GM06990 (cell line): ENCODE results near the gene ITLN2.
"Not testable (repeated sequence)": the region's sequence is repeated elsewhere in the genome, so short reads cannot be mapped to it uniquely, and the experiment has no call there.

Experiments used
- DNase-seq: peaks from one replicate; pipeline ENCODE4 v3.0.0-alpha.2; 2011; ENCODE audit not compliant: insufficient read length; ENCODE audit errors: extremely low read depth
- H3K27me3 ChIP-seq: replicated peaks from 2 replicates; pipeline ENCODE4 v1.6.0; 2011; ENCODE audit warnings: low read length; ENCODE audit not compliant: control insufficient read depth, insufficient read depth
- H3K36me3 ChIP-seq: 2 replicates; pipeline ENCODE4 v1.5.1; 2011; ENCODE audit warnings: low read length; ENCODE audit not compliant: control insufficient read depth, insufficient read depth
- H3K4me3 ChIP-seq: replicated peaks from 2 replicates; pipeline ENCODE4 v1.5.1; 2011; ENCODE audit warnings: low read depth, mild to moderate bottlenecking, control low read depth, low read length
- TF ChIP-seq, protein P1 (sequence below): IDR thresholded peaks from 2 replicates; pipeline ENCODE4 v1.5.1; 2011; ENCODE audit warnings: low read length, control low read depth, mild to moderate bottlenecking, inconsistent platforms; ENCODE audit not compliant: insufficient read depth, poor library complexity, severe bottlenecking

The ITLN2 gene

DNA sequence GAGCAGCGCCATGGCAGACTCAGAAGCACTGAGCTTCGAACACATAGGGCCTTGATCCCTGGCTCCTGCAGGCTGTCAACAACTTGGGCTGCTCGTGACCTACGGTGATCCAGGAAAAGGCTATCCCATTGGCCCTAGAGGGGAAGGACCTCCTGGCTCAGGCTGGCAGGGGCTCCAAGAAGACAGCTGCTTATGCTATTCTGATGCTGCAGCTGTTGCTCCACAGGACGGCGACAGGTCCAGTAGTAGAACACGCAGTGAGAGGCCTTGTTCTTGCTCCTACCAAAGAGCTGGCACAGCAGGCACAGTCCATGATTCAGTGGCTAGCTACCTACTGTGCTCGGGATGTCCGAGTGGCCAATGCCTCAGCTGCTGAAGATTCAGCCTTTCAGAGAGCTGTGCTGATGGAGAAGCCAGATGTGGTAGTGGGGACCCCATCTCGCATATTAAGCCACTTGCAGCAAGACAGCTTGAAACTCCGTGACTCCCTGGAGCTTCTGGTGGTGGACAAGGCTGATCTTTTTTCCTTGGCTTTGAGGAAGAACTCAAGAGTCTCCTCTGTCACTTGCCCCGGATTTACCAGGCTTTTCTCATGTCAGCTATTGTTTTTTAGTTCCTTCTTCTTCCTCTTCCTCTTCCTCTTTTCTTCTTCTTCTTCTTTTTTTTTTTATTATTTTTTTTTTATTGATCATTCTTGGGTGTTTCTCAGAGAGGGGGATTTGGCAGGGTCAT is 18.9 kb downstream of the ITLN2 start:
- no peak for DNase-seq
- no peaks in the 10 kb centered on the region for H3K36me3 ChIP-seq
- H3K4me3 ChIP-seq, result no peak overlapping the region
- TF ChIP-seq, protein P1, sequence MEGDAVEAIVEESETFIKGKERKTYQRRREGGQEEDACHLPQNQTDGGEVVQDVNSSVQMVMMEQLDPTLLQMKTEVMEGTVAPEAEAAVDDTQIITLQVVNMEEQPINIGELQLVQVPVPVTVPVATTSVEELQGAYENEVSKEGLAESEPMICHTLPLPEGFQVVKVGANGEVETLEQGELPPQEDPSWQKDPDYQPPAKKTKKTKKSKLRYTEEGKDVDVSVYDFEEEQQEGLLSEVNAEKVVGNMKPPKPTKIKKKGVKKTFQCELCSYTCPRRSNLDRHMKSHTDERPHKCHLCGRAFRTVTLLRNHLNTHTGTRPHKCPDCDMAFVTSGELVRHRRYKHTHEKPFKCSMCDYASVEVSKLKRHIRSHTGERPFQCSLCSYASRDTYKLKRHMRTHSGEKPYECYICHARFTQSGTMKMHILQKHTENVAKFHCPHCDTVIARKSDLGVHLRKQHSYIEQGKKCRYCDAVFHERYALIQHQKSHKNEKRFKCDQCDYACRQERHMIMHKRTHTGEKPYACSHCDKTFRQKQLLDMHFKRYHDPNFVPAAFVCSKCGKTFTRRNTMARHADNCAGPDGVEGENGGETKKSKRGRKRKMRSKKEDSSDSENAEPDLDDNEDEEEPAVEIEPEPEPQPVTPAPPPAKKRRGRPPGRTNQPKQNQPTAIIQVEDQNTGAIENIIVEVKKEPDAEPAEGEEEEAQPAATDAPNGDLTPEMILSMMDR, result no peak
- H3K27me3 ChIP-seq, result no peaks in the 10 kb centered on the region; the same call in 1 of the 2 replicates

DNA sequence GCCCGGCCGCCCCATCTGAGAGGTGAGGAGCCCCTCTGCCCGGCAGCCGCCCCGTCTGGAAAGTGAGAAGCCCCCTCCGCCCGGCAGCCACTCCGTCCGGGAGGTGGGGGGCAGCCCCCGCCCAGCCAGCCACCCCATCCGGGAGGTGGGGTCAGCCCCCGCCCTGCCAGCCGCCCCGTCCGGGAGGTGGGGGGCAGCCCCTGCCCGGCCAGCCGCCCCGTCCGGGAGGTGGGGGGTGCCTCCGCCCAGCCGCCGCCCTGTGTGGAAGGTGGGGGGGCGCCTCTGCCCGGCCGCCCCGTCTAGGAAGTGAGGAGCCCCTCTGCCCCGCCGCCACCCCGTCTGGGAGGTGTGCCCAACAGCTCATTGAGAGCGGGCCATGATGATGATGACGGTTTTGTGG is 21.3 kb downstream of the ITLN2 start:
- not testable (repeated sequence) for H3K4me3 ChIP-seq, DNase-seq, H3K27me3 ChIP-seq, H3K36me3 ChIP-seq

DNA sequence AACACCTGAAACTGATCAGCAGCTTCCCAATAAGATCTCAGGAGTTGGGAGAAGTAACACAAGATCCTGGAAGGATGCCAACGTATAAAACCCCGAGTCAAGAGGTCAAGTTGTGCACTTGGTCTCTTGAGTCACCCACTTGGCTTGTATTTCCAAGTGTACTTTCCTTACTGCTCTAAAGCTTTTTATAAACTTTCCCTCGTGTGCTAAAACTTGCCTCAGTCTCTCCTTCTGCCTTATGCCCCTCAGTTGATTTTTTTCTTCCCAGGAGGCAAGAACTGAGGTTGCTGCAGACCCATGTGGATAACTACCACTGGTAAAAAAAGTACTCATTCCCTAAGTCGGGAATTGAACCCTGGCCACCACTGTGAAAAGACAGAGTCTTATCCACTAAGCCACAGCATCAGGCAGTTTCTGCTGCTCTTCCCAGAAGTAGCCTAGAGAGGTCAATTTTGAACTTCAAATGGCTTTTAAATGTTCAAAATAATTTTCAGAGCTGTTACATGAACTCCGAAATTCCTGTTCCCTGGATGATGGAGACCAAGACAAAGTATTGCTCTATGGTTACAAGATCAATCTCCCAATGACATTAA is 28.9 kb downstream of the ITLN2 start:
- Histone ChIP-seq H3K27me3 (no peaks in the 10 kb centered on the region), H3K4me3 (no peak overlapping the region), H3K36me3 (no peaks in the 10 kb centered on the region)
- TF ChIP-seq, protein P1, result no peak
- no peak for DNase-seq

DNA sequence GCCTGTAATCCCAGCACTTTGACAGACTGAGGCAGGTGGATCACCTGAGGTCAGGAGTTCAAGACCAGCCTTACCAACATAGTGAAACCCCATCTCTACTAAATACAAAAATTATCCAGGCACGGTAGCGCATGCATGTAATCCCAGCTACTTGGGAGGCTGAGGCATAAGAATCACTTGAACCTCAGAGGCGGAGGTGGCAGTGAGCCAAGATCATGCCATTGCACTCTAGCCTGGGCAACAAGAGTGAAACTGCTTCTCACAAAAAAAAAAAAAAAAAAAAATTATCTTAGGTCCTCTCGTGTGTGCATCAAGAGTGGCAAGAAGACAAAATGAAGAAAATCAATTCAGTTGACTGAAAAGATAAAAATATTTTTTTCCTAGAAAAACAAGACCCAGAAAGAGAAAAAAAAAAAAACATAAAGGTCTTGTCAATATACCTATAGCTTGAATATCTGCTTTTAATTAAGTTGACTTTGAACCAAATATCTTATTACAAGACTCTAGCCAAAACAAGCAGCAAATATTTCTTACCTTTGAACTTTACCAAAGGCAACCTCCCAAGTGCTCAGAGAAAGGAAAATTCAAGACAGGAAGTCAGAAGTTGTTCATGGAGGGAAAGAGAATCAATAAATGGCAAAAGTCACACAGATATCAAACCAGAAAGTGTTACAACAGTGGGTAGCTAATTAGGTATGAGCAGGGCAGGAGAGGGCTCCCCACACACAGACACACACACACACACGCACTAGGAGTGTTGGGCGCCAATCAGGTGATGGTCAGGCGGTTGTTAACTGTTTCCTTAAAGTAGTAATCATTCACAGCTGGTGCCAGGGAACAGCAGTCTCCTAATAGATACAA is 29.6 kb downstream of the ITLN2 start:
- H3K27me3 ChIP-seq, result no peaks in the 10 kb centered on the region
- TF ChIP-seq, protein P1, result no peak
- H3K4me3 ChIP-seq, result no peak overlapping the region
- H3K36me3 ChIP-seq, result no peaks in the 10 kb centered on the region
- no peak for DNase-seq

DNA sequence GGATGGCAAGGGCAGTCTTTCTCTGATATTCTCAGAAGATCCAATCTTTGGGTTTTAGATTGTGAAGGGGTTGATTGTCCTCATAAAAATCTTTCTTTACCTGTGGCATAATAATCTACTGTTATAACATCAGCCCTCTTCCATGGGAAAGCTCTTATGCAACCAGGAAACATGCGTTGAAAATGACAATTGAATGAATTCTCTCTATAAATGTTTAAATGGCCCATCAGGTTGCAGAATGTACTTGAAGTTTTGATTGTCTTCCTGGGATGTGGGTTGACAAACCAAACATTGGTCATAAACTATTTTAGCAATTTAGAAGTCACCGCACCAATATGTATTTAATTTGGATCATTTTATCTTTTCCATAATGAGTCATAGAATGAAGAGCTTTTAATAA is 37.9 kb downstream of the ITLN2 start:
- H3K27me3 ChIP-seq, result no peaks in the 10 kb centered on the region
- TF ChIP-seq, protein P1, result no peak

DNA sequence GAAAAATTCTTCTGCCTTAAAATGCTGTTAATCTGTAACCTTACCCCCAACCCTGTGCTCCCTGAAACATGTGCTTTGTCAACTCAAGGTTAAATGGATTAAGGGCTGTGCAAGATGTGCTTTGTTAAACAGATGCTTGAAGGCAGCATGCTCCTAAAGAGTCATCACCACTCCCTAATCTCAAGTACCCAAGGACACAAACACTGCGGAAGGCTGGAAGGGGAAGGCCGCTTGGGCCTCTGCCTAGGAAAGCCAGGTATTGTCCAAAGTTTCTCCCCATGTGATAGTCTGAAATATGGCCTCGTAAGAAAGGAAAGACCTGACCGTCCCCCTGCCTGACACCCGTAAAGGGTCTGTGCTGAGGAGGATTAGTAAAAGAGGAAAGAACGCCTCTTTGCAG is 41.4 kb downstream of the ITLN2 start:
- not testable (repeated sequence) for H3K36me3 ChIP-seq, H3K27me3 ChIP-seq, DNase-seq, H3K4me3 ChIP-seq

More for the DNA sequence above, 37.9 kb downstream of the ITLN2 start:
- no peak overlapping the region for H3K4me3 ChIP-seq
- no peaks in the 10 kb centered on the region for H3K36me3 ChIP-seq
- DNase-seq, result no peak
